ENCODE results near the gene LMX1A. TPM values are rescaled to one million over a fixed set of nuclear protein-coding genes. Genes with fewer than 3 reads are reported as not detected.

LMX1A gene
- total RNA-seq, 6 experiments from 2014 or later, result 0.14 TPM; not detected in 5

DNA sequence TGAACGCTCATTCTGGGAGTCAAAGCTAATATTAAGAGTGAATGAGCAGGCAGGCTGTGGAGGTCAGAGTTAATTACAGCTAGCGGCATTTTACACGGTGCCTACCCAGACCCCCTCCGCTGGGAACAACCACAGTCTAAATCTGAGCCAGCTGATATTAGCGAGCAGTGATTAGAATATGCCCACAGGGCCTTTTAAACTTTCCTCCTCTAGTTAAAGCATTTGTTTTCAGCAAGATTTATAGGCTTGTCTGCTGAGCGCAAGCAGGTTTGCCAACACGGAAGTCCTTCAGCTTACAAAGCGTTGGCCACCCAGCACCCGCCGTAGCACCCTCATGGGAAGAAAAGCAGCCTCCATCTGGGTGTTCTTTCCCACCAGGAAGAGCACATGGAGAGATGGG, 72.1 kb downstream of the LMX1A start:
- H3K27me3 ChIP-seq, result no peaks in the 10 kb centered on the region
- no peak overlapping the region for H3K4me3 ChIP-seq
- no peak overlapping the region for H3K27ac ChIP-seq
- intact Hi-C loops (cut with DNase I), result no loop called here
- WGBS (ENCODE audit: insufficient coverage, low coverage, low lambda C conversion rate, missing lambda C conversion rate), result 48% methylated on average over 3 of the region's 10 CpGs
- no peaks in the 10 kb centered on the region for H3K36me3 ChIP-seq
- H3K4me1 ChIP-seq, result peaks cover 0 to 47% (median 16%) of the 10 kb centered on the region in 4 donors
- DNase-seq (no peak), ATAC-seq (no peak)
- H3K9me3 ChIP-seq, result no peaks in the 10 kb centered on the region
- no peak for TF ChIP-seq POLR2A (IDR thresholded peaks at IDR 0.05)
- TF ChIP-seq, protein P1, sequence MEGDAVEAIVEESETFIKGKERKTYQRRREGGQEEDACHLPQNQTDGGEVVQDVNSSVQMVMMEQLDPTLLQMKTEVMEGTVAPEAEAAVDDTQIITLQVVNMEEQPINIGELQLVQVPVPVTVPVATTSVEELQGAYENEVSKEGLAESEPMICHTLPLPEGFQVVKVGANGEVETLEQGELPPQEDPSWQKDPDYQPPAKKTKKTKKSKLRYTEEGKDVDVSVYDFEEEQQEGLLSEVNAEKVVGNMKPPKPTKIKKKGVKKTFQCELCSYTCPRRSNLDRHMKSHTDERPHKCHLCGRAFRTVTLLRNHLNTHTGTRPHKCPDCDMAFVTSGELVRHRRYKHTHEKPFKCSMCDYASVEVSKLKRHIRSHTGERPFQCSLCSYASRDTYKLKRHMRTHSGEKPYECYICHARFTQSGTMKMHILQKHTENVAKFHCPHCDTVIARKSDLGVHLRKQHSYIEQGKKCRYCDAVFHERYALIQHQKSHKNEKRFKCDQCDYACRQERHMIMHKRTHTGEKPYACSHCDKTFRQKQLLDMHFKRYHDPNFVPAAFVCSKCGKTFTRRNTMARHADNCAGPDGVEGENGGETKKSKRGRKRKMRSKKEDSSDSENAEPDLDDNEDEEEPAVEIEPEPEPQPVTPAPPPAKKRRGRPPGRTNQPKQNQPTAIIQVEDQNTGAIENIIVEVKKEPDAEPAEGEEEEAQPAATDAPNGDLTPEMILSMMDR (IDR thresholded peaks at IDR 0.05), result no peak

DNA sequence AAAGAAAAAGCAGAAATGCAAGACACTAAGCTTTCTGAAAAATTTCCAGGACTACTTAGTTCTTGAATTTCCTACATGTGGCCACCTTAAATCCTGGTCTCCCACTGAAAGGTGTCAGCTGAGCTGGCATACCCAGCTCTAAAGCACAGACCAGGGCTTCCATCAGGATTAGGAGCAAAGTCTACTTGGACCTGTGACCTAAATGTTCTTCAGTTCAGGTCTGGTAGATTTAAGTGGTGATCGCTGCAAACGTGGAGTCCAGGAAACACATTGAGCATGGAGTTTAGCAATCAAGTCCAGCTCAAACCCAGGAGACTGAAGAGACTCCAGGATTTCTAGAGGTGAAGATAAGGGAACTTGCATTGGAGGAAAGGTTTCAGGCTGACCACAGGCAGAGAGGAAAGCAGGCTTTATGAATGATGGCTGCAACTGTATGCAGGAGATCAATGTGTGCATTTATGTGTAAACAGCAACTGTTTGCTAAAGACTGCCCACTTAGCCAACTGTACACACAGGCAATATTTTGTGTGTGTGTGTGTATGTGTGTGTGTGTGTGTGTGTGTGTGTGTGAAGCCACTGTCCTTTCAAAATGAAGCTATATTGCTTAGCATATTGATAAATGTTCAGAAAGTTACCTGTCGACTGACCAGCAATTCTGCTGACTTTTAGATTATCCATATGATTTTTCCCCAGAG, 75.2 kb downstream of the LMX1A start:
- intact Hi-C loops (cut with DNase I), result no loop called here
- no peaks in the 10 kb centered on the region for H3K36me3 ChIP-seq
- H3K27ac ChIP-seq, result no peak overlapping the region
- H3K27me3 ChIP-seq, result no peaks in the 10 kb centered on the region
- H3K4me3 ChIP-seq, result no peak overlapping the region
- peaks cover 0 to 33% (median 6%) of the 10 kb centered on the region in 4 donors for H3K4me1 ChIP-seq
- ATAC-seq (peak; percentile 85 to 94 (median 88)), DNase-seq (peak in 1 of 3 donors; percentile 52)
- H3K9me3 ChIP-seq, result no peaks in the 10 kb centered on the region
- 16% methylated on average over 3 of the region's 3 CpGs for WGBS (ENCODE audit: insufficient coverage, low coverage, low lambda C conversion rate, missing lambda C conversion rate)
- TF ChIP-seq, protein P1 (IDR thresholded peaks at IDR 0.05), result no peak
- no peak for TF ChIP-seq POLR2A (IDR thresholded peaks at IDR 0.05)

DNA sequence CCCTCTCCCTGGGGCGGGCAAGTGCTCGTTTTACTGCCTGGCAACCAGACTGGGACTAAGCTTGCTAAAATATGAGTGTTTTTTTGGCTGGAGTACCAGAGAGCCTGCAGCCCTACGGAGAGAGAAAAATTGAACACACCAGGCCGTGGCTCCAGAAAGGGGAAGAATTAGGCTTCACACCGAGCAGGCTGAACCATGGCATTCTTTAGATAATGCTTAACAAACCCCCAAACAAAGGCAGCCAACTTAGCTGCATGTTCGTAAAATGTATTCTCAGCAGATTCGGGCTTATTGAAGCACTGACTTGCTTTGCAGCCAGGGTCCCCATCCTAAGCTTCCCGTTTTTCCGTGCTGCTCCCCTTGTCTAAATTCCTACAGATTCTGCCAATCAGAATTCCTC, 76.6 kb downstream of the LMX1A start:
- WGBS (ENCODE audit: insufficient coverage, low coverage, low lambda C conversion rate, missing lambda C conversion rate), result 69% methylated on average over 5 of the region's 9 CpGs
- intact Hi-C loops (cut with DNase I), result loop anchor here in 1 of 2 donors (10.0 kb wide), 1 partner anchor 135 kb away; no protein-coding TSS in a partner anchor
- Histone ChIP-seq H3K9me3 (no peaks in the 10 kb centered on the region), H3K27ac (no peak overlapping the region), H3K27me3 (no peaks in the 10 kb centered on the region), H3K36me3 (no peaks in the 10 kb centered on the region), H3K4me3 (no peak overlapping the region), H3K4me1 (peaks cover 0 to 33% (median 6%) of the 10 kb centered on the region in 4 donors)
- ATAC-seq (no peak), DNase-seq (no peak)
- TF ChIP-seq, protein P1 (IDR thresholded peaks at IDR 0.05), result no peak
- TF ChIP-seq POLR2A (IDR thresholded peaks at IDR 0.05), result no peak

DNA sequence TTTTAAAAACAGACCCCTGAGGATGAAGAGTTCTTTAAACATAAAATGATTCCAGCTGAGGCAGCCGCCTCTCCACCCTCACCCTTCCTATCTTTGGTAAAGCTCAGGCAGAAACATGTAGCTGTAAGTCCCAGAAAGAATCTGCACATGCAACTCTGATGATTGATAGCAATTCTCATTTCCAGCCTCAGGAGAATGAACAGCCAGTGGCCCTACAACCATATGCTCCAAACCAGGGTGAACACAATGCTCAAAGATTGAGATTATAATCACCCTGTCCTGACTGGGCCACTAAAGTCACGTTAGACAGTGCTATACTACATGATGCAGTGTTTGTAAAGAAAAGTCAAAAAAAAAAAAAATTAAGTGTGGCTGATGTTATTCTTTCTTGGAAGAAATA, 80.2 kb downstream of the LMX1A start:
- no peaks in the 10 kb centered on the region for H3K36me3 ChIP-seq
- TF ChIP-seq, protein P1 (IDR thresholded peaks at IDR 0.05), result no peak
- no peak for TF ChIP-seq POLR2A (IDR thresholded peaks at IDR 0.05)
- no peak overlapping the region for H3K4me3 ChIP-seq
- ATAC-seq (no peak), DNase-seq (no peak)
- H3K27me3 ChIP-seq, result no peaks in the 10 kb centered on the region
- no peaks in the 10 kb centered on the region for H3K9me3 ChIP-seq
- no peak overlapping the region for H3K27ac ChIP-seq
- WGBS (ENCODE audit: insufficient coverage, low coverage, low lambda C conversion rate, missing lambda C conversion rate), result 59% methylated on average over 2 of the region's 2 CpGs
- H3K4me1 ChIP-seq, result peaks cover 0 to 16% (median 2%) of the 10 kb centered on the region in 4 donors
- intact Hi-C loops (cut with DNase I), result loop anchor here in 1 of 2 donors (10.0 kb wide), 1 partner anchor 132 kb away; no protein-coding TSS in a partner anchor

Data from right lobe of liver (tissue), 6 donors.